Esophagus muscularis mucosa (tissue), 4 donors: ENCODE measurements around the gene SDK1.

Source experiments
- EP300 ChIP-seq: sonication (generic); formaldehyde crosslinking; IDR thresholded peaks from one replicate; pipeline ENCODE4 v1.6.1; 2017; ENCODE audit warnings: antibody characterized with exemption
- POLR2A ChIP-seq: fragments of 450-650 bp; IDR thresholded peaks from one replicate; pipeline ENCODE4 v1.6.1; 2017; ENCODE audit warnings: antibody characterized with exemption, moderate library complexity, mild to moderate bottlenecking, low read depth
- POLR2AphosphoS5 ChIP-seq, 2 donors: sonication (generic); formaldehyde crosslinking; IDR thresholded peaks; one replicate each; pipeline ENCODE4 v1.6.1; 2017; ENCODE audit warnings: antibody characterized with exemption in 2 of 2
- TF ChIP-seq, protein P1 (sequence below), 3 experiments: fragments of 200-600 bp in 2 of 3; fragments of 450-650 bp in 1 of 3; sonication (generic) in 2 of 3; IDR thresholded peaks; one replicate each; pipeline ENCODE4 v1.5.1; 2017 to 2019; ENCODE audit warnings: antibody characterized with exemption in 3 of 3, mild to moderate bottlenecking in 2 of 3, moderate library complexity in 1 of 3

GRCh38 chr7:3795781-3796180, 494.7 kb downstream of the SDK1 start:
- TF ChIP-seq EP300 (no peak), POLR2A (no peak), POLR2AphosphoS5 (IDR thresholded peaks at IDR 0.05) (no peak)
- TF ChIP-seq, protein P1, sequence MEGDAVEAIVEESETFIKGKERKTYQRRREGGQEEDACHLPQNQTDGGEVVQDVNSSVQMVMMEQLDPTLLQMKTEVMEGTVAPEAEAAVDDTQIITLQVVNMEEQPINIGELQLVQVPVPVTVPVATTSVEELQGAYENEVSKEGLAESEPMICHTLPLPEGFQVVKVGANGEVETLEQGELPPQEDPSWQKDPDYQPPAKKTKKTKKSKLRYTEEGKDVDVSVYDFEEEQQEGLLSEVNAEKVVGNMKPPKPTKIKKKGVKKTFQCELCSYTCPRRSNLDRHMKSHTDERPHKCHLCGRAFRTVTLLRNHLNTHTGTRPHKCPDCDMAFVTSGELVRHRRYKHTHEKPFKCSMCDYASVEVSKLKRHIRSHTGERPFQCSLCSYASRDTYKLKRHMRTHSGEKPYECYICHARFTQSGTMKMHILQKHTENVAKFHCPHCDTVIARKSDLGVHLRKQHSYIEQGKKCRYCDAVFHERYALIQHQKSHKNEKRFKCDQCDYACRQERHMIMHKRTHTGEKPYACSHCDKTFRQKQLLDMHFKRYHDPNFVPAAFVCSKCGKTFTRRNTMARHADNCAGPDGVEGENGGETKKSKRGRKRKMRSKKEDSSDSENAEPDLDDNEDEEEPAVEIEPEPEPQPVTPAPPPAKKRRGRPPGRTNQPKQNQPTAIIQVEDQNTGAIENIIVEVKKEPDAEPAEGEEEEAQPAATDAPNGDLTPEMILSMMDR (IDR thresholded peaks at IDR 0.05): no peak
